Keratinocyte (primary cell): ENCODE measurements around the gene IDE. TPM values are rescaled to one million over a fixed set of nuclear protein-coding genes. Genes with fewer than 3 reads are reported as not detected.
A peak's percentile ranks its signal among the peaks of the same experiment; 100 is the strongest.

Experiments used
- DNase-seq: peaks from one replicate; pipeline ENCODE4 v3.0.0-alpha.2; 2011; ENCODE audit warnings: low read depth, missing footprints, low spot score
- FAIRE-seq: peaks from 2 replicates; lab custom pipeline; 2011; peaks lifted over from hg19 to GRCh38; lab: Jason Lieb, UNC
- H2AFZ ChIP-seq: 2 replicates; pipeline ENCODE4 v1.6.0; 2012; ENCODE audit warnings: low read length, control low read depth, inconsistent platforms; ENCODE audit not compliant: control insufficient read depth
- H3K27ac ChIP-seq: 2 replicates; pipeline ENCODE4 v1.5.1; 2011; ENCODE audit warnings: low read length; ENCODE audit not compliant: control insufficient read depth, insufficient read depth
- H3K27me3 ChIP-seq: 3 replicates; pipeline ENCODE4 v1.6.0; 2011; ENCODE audit warnings: low read length; ENCODE audit not compliant: control insufficient read depth, insufficient read depth; ENCODE audit errors: extremely low read depth
- H3K36me3 ChIP-seq, 2 experiments: 2 replicates in 1 of 2; 3 replicates in 1 of 2; pipeline ENCODE4 v1.5.1; 2011; ENCODE audit warnings: low read length in 2 of 2, mild to moderate bottlenecking in 1 of 2; ENCODE audit not compliant: control insufficient read depth in 2 of 2, insufficient read depth in 2 of 2; ENCODE audit errors: extremely low read depth in 1 of 2
- H3K4me1 ChIP-seq: 3 replicates; pipeline ENCODE4 v1.5.1; 2011; ENCODE audit warnings: low read length; ENCODE audit not compliant: control insufficient read depth, insufficient read depth; ENCODE audit errors: extremely low read depth
- H3K4me2 ChIP-seq: 3 replicates; pipeline ENCODE4 v1.6.0; 2011; ENCODE audit warnings: low read depth, low read length; ENCODE audit not compliant: control insufficient read depth, insufficient read depth; ENCODE audit errors: extremely low read depth
- H3K4me3 ChIP-seq, 3 experiments: fragments of 200-600 bp in 1 of 3; sonication (generic) in 1 of 3; 2 replicates in 2 of 3; 3 replicates in 1 of 3; pipeline ENCODE4 v1.5.1; 2011 to 2016; ENCODE audit warnings: low read length in 3 of 3, mild to moderate bottlenecking in 3 of 3, control low read depth in 2 of 3, inconsistent platforms in 1 of 3, low read depth in 1 of 3, mixed read lengths in 1 of 3, mixed run types in 1 of 3, moderate library complexity in 1 of 3; ENCODE audit not compliant: control insufficient read depth in 2 of 3, insufficient read depth in 2 of 3; ENCODE audit errors: extremely low read depth in 1 of 3
- H3K79me2 ChIP-seq: 2 replicates; pipeline ENCODE4 v1.6.0; 2012; ENCODE audit warnings: low read length; ENCODE audit not compliant: control insufficient read depth, insufficient read depth
- H3K9ac ChIP-seq: 3 replicates; pipeline ENCODE4 v1.6.0; 2011; ENCODE audit warnings: low read length; ENCODE audit not compliant: control insufficient read depth, insufficient read depth; ENCODE audit errors: extremely low read depth
- H3K9me1 ChIP-seq: 3 replicates; pipeline ENCODE4 v1.6.0; 2011; ENCODE audit warnings: low read length; ENCODE audit not compliant: control insufficient read depth, insufficient read depth; ENCODE audit errors: extremely low read depth
- H3K9me3 ChIP-seq: 2 replicates; pipeline ENCODE4 v1.5.1; 2012; ENCODE audit warnings: low read depth, low read length; ENCODE audit not compliant: control insufficient read depth
- H4K20me1 ChIP-seq: 3 replicates; pipeline ENCODE4 v1.6.0; 2011; ENCODE audit warnings: low read length; ENCODE audit not compliant: control insufficient read depth, insufficient read depth; ENCODE audit errors: extremely low read depth
- CTCF ChIP-seq, 3 experiments: IDR thresholded peaks in 1 of 3; conservative IDR thresholded peaks in 1 of 3; optimal IDR thresholded peaks in 1 of 3; 2 replicates in 2 of 3; 3 replicates in 1 of 3; pipeline versions ENCODE3 to v1.5.1; 2011; ENCODE audit warnings: low read length in 3 of 3, mild to moderate bottlenecking in 3 of 3, moderate library complexity in 2 of 3, control low read depth in 1 of 3, inconsistent platforms in 1 of 3; ENCODE audit not compliant: insufficient read depth in 2 of 3; ENCODE audit errors: extremely low read depth in 1 of 3
- EZH2 ChIP-seq: IDR thresholded peaks from one replicate; pipeline ENCODE4 v1.6.1; 2012; ENCODE audit warnings: inconsistent platforms, mild to moderate bottlenecking, low read length, moderate library complexity
- dilution Hi-C: fragments of 300-500 bp; cut with MboI; formaldehyde crosslinking; loops from one replicate; pipeline ENCODE4 v1.7.0; 2020; ENCODE audit warnings: low sequenced_read_pairs; ENCODE audit not compliant: extremely low pct_ligation_motif_present
- polyA plus RNA-seq, 5 experiments: library from polyadenylated mRNA; depleted of rRNA in 3 of 5; stranded (reverse) in 3 of 5; stranded (forward) in 1 of 5; unstranded in 1 of 5; fragments of >200 nt; gene quantifications; 1 replicate in 1 of 5; 2 replicates in 3 of 5; 3 replicates in 1 of 5; pipeline versions ENCODE4 v1.2.1 to v1.2.3, GENCODE V29; 2011 to 2012; ENCODE audit warnings: missing spikeins in 2 of 5, low read depth in 1 of 5, low replicate concordance in 1 of 5

The IDE gene
- polyA plus RNA-seq, 1 donor (not counting 4 experiments of a cell fraction or from before 2014, with no cell fraction given): 24.4 TPM

GRCh38 chr10:92552310-92552709, 21.6 kb downstream of the IDE start:
- no peak overlapping the region for H3K4me2 ChIP-seq
- H3K4me1 ChIP-seq: no peaks in the 10 kb centered on the region
- no peaks in the 10 kb centered on the region for H3K9me3 ChIP-seq
- H3K9me1 ChIP-seq: no peaks in the 10 kb centered on the region
- no peak for TF ChIP-seq EZH2
- TF ChIP-seq CTCF (optimal IDR thresholded peaks at IDR 0.05 in 1 of 3, IDR thresholded peaks at IDR 0.05 in 1 of 3, conservative IDR thresholded peaks at IDR 0.05 in 1 of 3; ENCODE audit: extremely low read depth in 1 of 3, insufficient read depth in 2 of 3, low read length in 3 of 3): peak in 2 of 3 experiments; percentile 13 to 22
- peaks cover 4% of the 10 kb centered on the region for H3K79me2 ChIP-seq
- no peak overlapping the region for H3K27ac ChIP-seq
- H3K36me3 ChIP-seq: peaks cover 0 to 6% of the 10 kb centered on the region in 2 experiments
- dilution Hi-C loops: no loop called here
- no peak for FAIRE-seq
- H3K9ac ChIP-seq: no peak overlapping the region
- H2AFZ ChIP-seq: no peak overlapping the region
- H4K20me1 ChIP-seq: no peaks in the 10 kb centered on the region
- no peak for DNase-seq
- no peak overlapping the region for H3K4me3 ChIP-seq
- H3K27me3 ChIP-seq: no peaks in the 10 kb centered on the region

GRCh38 chr10:92550924-92551323, 23.0 kb downstream of the IDE start:
- no peaks in the 10 kb centered on the region for H4K20me1 ChIP-seq
- H2AFZ ChIP-seq: no peak overlapping the region
- H3K9me1 ChIP-seq: no peaks in the 10 kb centered on the region
- dilution Hi-C loops: no loop called here
- no peak overlapping the region for H3K4me3 ChIP-seq
- no peaks in the 10 kb centered on the region for H3K27me3 ChIP-seq
- H3K36me3 ChIP-seq: peaks cover 0 to 6% of the 10 kb centered on the region in 2 experiments
- H3K9me3 ChIP-seq: no peaks in the 10 kb centered on the region
- DNase-seq (no peak), FAIRE-seq (no peak)
- H3K27ac ChIP-seq: no peak overlapping the region
- H3K4me1 ChIP-seq: no peaks in the 10 kb centered on the region
- TF ChIP-seq EZH2 (no peak), CTCF (optimal IDR thresholded peaks at IDR 0.05 in 1 of 3, IDR thresholded peaks at IDR 0.05 in 1 of 3, conservative IDR thresholded peaks at IDR 0.05 in 1 of 3; ENCODE audit: extremely low read depth in 1 of 3, insufficient read depth in 2 of 3, low read length in 3 of 3) (no peak)
- peaks cover 6% of the 10 kb centered on the region for H3K79me2 ChIP-seq
- no peak overlapping the region for H3K9ac ChIP-seq
- no peak overlapping the region for H3K4me2 ChIP-seq
